HuH-7 (cell line): ENCODE measurements around the gene PDLIM5.
"Not testable (repeated sequence)": the region's sequence is repeated elsewhere in the genome, so short reads cannot be mapped to it uniquely, and the experiment has no call there.

Experiments
- DNase-seq: peaks from one replicate; pipeline ENCODE4 v3.0.0; 2011; ENCODE audit warnings: low spot score

The PDLIM5 gene

GRCh38 chr4:94528792-94529451 lies 77.2 kb downstream of the PDLIM5 start:
- DNase-seq, result no peak

- no peak for DNase-seq
These were observed 78.3 kb downstream of the PDLIM5 start for GRCh38 chr4:94530073-94530472.

- DNase-seq, result no peak
These were observed 80.4 kb downstream of the PDLIM5 start for GRCh38 chr4:94531991-94532789.

GRCh38 chr4:94533405-94534223 lies 81.9 kb downstream of the PDLIM5 start:
- DNase-seq, result no peak

DNA sequence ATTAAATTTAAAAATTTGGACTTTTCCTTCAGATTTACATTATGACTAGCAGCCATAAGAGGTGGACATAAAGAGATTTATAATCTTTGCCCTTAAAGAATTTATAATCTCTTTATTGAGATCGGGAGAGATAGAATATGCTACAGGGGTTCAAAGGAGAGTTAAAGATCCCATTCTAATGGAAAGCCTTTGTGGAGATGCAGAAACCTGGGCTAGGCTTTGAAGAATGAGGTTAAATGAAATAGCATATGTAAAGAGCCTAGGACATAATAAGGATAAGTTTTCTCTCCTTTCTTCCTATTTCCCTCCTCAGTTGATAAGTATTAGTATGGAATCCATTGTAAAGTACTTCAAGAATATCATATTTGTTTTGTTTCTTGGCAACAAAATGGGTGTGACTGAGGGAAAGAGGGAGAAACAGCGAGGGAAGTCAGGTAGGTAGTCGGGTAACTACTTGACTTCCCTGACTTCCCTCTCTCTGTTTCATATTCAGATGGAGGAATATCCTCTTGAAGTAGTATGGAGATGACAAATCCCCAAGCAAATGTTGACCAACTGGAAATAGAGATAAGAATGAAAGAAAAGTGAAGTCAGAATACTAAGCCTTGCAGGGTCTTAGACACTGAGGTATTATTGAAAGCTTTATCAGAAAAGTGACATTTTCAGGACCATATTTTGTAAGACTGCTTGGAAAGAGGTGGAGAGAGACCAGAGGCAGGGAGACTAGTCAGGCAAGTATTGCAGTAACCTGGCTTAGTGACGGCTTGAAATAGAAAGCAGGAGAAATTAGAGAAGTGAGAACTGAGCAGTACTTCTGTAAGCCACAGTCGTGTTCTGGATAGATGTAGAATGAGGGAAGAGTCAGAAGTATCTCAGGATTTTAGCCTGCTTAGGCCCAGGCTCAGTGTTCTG lies 82.9 kb downstream of the PDLIM5 start:
- DNase-seq, result no peak

DNA sequence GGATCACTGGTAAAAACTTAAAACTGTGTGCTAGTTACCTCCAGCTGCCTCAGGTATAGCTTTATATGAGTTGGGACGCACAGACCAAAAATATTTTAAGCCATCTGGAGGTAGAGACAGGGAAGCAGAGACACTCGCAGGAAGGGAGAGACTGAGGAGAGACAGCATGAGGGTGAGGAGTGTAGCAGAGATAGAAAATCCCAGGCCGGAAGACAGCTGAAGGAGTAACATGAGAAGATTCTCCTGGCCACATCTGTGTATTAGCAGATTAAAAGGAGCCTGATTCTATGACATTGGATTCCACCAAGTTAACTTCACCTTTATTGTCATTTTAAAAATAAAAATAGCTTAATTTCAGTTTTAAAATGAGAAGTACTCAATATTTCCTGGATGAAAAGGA lies 84.3 kb downstream of the PDLIM5 start:
- DNase-seq, result no peak

GRCh38 chr4:94536649-94537469 lies 85.1 kb downstream of the PDLIM5 start:
- DNase-seq, result no peak

DNA sequence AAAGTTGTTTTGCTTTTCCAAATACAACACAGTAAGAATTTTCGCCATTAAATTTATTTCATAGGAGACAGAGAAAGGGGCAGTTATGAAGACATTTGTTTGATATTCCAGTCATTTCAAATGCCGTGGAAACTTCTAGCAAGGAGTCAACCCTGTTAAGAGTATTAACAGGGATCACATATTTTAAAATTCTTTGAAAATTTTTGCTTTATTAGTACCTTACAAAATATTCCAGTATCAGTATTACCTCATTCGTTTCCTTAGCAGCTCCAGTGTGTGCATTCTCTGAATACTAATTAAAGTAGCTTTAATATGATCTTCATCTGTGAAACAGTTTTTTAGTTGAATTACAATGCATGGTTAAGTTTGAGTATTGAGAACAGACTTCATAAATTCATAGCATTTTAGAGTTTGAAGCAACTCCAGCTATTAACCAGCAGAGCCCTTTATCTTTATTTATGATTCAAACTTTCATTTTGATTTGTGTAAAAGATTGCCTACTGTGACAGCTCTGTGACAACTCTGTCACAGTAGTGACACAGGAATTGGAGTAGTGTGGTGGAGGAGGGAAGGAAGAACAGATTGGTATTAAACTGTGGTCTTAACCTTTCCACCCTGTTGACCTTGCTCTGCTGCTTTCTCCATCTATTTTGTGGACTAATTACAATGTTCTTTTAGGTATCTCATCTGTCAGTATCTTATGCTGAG lies 86.3 kb downstream of the PDLIM5 start:
- DNase-seq, result no peak

GRCh38 chr4:94540476-94540875 lies 88.7 kb downstream of the PDLIM5 start:
- no peak for DNase-seq

- no peak for DNase-seq
These were observed 93.1 kb downstream of the PDLIM5 start for GRCh38 chr4:94544811-94545210.

- no peak for DNase-seq
These were observed 93.6 kb downstream of the PDLIM5 start for GRCh38 chr4:94545296-94545695.

DNA sequence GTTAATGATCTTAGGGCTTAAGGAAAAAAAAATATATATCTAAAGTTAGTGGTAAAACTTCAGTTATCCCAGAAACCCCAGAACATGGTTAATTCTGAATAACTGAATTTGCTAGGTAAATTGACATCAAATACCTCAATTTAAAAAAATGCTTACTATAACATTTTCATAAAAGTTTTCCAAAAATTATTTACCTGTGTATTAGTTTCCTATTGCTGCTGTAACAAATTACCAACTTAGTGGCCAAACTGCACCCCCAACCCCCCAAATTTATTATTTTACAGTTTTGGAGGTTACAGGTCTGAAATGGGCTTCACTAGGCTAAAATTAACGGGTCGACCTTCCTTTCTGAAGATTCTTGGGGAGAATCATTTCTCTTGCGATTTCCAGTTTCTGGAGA lies 95.2 kb downstream of the PDLIM5 start:
- DNase-seq, result no peak

DNA sequence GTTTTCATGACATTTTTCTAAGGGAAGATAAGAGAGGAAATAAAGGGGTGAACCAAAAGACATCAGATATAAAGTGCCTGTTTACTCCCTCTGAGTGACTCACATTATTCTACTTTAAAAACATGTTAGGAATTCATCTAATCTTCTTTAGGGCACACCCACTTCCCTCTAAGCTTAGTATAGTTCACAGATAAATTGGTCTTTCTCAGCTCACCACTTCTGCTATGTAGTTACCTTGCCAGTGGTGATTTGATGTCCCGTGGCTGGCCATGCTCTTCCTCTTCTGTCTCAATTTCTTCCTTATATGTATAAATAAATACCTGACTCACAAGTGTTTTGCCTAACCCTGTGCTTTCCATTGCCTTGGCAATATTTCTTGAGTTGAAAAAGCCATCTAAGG lies 96.8 kb downstream of the PDLIM5 start:
- no peak for DNase-seq

GRCh38 chr4:94550352-94550751 lies 98.6 kb downstream of the PDLIM5 start:
- no peak for DNase-seq

DNA sequence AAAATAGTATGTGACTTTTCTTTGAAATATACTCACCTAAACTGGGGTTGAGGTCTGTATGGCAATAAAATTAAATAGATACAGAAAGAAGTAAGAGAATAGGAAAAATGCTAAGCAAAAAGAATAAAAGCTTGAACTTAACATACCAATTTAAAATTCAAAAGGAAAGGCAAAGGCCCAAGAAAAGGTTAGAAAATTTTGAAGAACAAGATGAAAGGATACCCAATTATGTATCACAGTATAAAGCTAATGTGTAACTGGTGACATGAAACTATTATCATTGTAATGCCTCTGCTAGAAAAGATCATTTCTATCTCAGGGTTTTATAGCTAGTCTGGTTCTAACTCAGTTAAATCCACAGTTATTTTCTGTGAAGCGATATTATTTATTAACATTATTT lies 99.1 kb downstream of the PDLIM5 start:
- DNase-seq, result no peak

- DNase-seq, result no peak
These were observed 100.2 kb downstream of the PDLIM5 start for GRCh38 chr4:94551643-94552564.

DNA sequence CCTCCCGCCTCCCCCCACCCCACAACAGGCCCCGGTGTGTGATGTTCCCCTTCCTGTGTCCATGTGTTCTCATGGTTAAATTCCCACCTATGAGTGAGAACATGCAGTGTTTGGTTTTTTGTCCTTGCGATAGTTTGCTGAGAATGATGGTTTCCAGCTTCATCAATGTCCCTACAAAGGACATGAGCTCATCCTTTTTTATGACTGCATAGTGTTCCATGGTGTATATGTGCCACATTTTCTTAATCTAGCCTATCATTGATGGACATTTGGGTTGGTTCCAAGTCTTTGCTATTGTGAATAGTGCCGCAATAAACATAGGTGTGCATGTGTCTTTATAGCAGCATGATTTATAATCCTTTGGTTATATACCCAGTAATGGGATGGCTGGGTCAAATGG lies 104.3 kb downstream of the PDLIM5 start:
- not testable (repeated sequence) for DNase-seq

DNA sequence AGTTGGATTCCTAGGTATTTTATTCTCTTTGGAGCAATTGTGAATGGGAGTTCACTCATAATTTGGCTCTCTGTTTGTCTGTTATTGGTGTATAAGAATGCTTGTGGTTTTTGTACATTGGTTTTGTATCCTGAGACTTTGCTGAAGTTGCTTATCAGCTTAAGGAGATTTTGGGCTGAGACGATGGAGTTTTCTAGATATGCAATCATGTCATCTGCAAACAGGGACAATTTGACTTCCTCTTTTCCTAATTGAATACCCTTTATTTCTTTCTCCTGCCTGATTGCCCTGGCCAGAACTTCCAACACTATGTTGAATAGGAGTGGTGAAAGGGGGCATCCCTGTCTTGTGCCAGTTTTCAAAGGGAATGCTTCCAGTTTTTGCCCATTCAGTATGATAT lies 105.9 kb downstream of the PDLIM5 start:
- not testable (repeated sequence) for DNase-seq

DNA sequence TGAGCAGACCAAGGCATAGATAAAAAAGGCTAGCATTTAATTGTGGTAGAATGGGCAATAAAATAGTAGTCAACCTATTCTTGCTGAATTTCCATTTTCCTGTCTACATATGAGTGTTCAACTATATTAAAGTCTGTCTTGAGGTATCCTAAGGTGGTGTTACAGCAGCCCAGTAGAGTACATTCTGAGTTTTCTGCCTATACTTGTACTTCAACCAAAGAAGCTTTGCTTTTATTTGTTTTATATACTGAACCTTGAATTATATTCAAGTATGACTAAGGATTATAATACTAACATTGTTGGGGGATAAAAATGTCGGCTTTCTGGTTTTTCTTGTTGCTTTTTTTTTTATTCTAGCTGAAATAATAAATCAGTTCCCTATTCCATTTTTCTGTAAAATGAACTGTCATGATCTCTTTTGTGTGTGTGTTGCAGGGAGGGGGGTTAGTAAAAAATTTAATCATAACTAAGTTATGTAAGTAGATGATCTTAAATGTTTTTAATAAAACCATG lies 106.7 kb downstream of the PDLIM5 start:
- DNase-seq, result no peak
